NAMALWA (cell line): ENCODE measurements around the gene LRMDA.

Experiments used
- DNase-seq: peaks from one replicate; pipeline ENCODE4 v3.0.0-alpha.2; 2015; ENCODE audit warnings: low spot score

The LRMDA gene

DNA sequence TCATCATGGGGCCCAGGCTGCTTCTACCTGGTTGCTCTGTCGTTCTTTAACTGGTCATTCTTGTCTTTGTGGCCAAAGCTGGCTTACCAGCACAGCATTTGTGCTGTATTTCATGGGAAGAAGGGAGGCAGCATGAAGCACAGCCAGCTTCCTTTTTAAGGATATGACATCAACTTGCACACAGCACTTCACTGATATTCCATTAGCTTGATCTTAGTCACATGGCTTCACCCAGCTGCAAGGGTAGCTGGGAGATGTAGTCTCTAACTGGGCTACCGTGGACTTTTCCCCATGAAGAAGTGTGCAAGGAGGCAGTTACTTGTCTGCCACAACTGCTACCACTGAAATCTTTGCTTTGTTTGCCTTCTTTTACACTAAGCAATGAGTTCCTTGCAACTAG lies 525.2 kb downstream of the LRMDA start:
- peak; percentile 15 for DNase-seq

DNA sequence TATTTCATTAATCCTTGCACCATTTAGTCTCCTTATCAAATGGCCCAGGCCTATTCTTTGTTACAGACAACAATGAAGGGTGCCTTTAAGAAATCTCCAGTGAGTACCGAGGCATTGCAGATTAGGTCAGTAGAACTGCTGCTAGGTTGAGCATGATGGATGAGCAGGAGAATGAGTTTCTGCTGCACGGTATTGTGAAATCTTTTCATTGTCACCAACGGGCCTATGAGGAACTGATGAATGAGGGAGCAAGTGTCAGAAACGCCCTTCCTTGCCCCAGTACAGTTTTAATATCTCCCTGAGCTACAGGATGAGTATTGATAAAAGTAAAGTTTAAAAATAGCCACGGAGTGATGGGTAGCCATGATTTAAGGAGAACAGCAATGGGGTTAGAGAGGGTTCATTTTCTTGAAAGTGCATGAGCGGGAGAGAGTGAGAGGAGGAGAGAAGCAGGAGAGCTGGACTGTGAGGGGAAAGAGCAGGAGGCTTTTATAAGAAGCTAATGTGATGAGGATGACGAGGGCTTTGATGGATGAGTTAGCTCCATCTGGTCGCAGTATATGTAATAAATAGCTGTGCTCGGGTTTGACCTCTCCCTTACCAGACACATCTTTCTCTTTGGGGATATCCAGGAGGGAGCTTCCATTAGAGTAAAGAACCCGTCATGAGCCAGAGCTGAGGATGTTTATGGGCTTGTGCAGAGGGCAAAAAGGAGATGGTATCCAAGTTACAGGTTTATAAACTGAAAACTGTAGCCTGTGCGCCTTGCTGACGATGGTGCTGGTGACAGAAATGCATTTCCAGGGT lies 526.1 kb downstream of the LRMDA start:
- DNase-seq, result no peak

DNA sequence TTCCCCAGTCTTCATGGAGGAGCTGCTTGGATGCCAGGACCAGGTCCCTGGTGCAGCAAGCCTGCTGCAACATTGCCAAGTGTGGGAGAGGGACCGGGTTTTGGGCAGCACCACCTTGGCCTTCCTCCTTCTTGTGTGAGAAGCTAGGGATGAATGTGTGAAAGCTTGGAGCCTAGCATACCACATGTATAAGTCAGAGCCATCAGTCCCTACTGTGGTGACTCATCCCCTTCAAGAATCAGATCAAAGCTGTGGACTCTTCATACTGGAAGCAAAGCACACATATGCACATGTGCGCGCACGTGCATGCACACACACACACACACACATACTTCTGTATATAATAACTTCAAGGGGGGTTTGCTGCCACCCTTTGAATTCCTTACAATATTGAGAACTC lies 527.8 kb downstream of the LRMDA start:
- DNase-seq, result no peak

DNA sequence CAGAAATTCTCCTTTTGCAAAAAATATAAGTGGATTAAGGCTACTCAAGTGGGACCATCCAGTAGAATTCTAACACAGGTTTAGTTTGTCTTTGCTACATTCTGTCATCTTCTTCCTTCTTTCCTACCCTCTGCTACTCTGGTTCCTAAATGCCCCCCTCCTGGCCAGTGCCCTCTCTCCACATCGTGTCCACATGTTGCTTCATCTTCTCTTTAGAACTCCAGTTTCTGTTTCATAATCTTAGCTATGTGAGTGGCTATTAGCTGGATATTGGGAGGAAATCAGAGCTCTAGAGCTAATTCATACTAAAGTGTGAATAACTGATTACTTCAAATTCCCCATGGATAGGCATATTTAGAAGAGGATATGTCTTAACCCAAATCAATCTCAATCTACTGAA lies 528.5 kb downstream of the LRMDA start:
- no peak for DNase-seq

DNA sequence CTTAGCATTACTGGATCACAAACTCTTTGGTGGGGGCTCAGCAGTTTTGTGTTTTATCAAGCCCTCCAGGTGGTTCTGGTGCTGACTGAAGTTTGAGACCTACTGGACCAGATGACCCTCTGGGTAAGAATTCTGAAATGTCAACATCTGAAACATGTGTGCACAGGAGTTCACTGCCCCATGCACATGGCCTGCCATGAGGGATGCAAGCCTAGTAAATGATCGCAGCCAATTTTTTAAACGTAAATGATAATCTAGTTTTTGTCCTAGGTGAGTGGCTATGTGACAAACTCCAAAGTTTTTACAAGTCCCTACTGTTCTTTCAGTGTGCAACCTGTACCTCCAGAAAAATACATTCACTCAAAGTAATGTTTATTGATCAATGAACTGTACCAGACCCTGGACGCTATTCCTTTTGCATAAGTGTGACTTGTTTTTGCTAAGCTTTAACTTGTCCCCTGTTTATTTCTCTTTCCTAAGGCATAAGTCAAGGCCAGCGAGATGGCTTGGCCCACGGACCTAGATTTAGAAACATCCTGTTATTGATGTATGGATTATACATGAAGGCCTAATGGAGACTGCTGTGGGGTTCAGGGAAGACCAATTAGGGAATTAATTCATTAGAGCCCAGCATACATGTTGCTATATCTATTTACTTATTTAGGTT lies 531.1 kb downstream of the LRMDA start:
- no peak for DNase-seq

DNA sequence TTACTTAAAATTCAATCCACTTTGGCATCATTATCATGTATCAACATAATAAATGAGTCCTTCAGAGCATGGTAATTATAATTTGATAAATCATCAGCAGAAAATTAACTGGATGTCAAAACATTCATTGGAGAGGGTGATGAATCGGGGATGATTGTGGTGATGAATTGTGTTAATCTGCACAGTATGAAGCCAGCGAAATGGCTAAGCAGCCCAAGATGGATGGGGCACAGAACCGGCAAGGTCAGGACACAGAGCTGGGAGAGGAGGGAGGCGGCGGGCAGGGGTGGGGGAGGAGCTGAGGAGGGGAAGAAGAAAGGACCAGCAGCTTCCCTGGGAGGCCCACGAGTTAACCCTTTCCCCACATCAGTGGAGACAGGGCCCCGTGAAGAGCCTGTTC lies 536.1 kb downstream of the LRMDA start:
- DNase-seq, result no peak

DNA sequence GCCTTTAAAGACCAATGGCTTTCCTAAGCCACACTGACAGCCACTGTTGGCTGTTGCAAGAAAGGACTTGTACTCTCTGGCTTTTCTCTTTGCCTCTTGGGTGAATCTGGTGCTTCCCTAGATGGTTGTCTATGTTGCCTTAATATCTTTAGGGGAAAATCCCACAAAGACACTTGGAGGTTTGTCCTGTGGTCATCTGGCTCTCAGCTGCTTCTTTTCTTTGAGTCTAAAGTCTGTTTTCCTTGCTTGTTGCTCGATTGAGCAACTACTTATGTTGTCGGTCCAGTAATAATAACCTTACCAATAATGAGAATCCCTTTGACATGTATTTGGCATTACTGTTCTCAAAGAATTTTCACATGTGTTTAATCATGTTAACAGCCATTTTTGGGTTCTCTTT lies 537.6 kb downstream of the LRMDA start:
- no peak for DNase-seq

DNA sequence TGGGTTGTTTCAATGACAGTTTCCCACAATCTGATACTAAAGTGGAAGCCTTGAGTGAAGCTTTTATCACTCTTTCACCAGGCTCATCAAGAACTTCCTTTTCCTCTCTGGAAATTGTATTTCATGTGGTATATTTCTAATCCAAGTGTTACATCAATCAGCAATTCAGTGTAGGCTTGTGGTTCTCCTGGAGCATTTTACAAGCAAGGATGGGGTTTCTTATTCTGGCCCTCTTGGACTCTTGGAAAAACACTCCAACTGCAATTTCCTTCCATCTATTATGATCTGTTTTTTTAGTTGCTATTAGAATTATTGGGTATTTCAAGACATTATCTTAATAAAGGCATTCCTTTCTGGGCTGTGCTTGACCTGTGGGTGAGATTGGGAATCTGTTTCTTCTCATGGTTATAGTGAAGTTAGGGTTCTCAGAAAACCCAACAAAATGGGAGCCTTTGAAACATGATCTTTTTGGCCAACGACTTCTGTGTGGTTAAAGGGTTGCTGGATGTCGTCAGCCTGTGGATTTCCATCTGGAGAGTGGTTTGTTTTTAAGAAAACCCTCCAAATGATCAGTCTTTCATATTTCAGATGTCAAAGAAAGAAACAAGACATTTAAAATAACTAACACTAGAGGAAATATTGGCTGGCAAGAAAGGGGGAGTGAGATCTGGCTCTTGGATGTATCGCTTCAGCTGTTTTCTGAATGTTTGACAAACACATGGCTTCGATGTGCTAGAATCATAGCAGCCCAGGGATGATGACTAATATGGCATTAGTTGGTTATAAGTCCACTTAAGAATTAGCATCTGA lies 540.2 kb downstream of the LRMDA start:
- DNase-seq, result no peak

DNA sequence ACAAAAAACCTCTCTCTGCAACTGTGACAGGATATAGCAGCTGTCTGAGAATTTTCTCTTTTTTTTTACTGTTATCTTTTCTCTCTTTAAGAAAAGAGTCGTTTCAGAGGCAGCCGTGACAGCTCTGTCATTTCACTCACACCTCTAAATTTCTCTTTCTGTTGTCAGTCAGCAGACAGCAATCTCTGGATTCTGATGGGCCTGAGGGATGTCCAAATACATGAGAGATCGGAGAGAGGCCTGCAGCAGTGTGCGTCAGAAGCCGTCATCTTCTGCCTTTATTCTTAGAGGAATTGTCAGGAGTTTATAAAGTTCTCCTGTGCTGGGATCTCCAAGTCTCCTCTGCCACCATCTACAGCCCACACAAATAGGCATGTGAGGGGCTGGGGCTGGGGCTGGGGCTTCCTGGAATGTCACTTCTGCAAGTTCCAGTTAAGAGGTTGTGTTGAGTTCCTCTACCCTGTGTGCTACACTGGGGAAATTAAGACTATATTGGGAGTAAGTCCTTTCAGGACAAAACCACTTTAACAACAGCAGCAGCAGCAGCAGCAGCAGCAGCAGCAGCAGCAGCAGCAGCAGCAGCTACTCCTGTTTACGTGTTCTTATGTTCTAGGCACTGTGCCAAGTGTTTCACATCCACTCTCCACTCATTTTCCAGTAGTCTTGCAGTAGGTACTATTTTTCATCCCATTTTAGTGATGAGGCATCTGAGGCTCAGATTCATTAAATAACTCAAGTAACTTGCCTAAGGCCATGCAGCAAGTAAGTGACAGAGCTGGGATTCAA lies 541.3 kb downstream of the LRMDA start:
- no peak for DNase-seq

DNA sequence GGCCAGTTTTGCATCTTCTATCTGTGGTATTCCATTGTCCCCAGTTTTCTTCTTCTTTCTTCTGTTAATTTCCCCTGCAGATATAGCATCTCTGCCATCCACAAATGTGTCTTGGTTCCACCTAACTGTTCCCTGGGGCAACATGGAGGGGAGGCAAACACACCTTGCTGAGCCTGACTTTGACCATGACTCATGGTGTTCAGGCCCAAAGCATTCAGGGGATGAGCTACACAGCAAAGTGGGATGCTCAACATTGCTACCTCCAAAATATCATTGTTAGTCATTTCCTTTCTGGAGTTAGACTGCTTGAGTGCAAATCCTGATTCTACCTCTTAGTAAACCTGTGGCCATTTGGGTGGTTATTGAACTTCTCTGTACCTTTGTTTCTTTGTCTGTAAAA lies 542.7 kb downstream of the LRMDA start:
- DNase-seq, result no peak

DNA sequence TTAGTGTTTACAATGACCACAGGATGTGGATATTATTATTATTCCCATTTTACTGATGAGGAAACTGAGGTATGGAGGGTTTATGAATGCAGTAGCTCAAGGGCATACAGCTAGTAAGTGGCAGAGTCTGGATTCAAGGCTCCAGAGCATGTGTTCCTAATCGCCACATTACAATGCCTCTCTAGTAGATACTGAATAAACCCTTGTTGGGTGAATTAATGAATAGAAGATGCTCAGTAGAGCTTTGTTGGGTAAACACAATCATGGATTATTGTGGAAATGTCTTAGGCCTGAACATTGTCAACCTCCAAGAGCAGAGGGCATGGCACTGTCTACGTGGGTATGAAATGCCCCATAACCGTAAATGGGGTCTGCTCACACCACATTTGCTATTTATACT lies 545.3 kb downstream of the LRMDA start:
- no peak for DNase-seq

DNA sequence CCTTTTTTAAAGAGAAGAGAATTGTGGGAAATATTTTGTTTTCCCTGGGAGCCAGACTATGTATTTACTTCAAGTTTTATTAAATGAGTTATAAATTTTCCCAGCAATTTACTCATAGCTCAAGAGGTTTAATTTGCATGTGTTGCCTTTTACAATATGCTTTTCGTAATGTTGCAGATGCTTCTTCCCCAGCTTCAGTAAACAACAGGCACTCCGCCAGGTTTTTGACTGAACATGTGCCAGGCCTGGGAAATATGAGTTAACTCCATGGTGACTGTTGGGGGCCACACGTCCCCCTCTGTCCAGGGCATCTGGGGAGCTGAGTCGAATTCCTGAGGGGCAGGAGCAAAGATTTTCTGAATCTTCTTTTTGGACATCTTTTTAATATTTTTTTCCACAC lies 545.7 kb downstream of the LRMDA start:
- no peak for DNase-seq

DNA sequence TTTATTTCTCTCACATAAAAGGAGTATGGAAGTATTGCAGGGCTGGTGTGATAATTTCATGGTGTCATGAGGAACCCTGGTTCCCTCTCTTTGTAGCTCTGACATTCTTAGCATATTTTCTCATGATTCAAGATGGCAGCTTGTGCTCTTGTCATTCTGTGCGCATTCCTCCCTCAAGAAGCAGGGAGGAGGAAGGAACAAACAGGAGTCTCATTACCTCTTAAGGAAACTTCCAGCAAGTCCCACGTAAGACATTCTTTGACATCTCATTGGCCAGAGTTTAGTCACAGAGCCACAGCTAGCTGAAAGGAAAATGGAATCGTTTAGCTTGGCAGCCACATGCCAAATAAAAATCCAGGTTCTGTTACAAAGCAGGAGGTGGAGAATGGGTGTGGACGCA lies 546.8 kb downstream of the LRMDA start:
- no peak for DNase-seq

DNA sequence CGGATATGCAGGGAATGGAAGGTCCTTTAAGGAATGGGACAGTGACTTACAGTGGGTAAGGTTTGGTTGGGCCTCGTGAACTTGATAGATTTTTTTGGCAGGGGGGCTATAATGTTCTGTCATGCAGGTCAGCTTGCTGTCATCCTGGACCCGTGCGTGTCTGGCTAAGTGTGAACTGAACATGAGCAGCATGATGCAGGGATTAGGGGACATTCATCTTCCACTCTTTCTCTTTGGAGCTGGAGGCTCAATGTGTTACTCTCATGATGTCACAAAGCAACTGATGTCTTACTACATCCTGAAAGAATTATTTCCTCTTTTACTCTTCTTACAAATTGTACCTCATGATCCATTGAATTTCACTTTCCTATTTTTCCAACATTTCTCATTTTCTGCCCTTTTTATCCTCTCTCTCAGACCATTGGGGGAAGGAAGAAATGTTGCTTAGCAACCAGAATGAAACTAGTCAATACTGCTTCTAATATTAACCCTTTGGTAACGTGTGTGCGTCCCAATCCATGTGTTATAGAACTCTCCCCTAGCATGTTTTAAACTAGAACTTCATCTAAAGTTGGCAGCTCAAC lies 549.1 kb downstream of the LRMDA start:
- no peak for DNase-seq

DNA sequence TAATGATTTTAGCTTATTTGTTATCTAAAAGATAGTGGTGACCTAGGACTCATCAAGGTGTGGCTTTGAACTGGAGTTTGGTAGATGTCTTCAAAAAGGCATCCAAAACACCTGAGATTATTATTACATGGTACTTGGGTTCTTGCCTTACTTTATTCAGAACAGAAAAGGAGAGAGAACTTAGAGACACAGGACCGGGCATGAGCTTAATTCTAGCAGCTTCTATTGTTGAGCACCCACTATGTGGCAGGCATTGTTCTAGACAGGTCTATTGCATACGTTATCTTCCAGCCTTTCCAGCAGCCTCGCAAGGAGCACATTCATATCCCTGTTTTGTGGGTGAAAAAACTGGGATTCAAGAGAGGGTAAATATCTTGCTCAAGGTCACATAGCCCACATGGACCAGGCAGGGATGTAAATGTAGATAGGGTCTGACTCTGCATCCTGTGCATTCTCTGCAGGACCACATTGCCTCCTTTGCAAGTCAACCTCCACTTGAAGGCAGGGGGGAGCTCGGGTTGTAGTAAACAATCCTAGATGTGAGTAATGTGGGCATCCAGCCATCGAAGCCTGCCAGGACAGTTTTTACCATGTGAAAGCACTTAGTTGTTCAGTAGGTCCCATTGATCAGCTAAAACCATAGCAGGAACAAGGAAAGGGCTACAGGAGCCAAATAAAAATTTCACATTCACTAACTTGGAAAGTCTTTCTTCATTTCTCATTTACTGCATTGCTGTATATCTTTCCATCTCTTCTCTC lies 551.4 kb downstream of the LRMDA start:
- DNase-seq, result no peak

DNA sequence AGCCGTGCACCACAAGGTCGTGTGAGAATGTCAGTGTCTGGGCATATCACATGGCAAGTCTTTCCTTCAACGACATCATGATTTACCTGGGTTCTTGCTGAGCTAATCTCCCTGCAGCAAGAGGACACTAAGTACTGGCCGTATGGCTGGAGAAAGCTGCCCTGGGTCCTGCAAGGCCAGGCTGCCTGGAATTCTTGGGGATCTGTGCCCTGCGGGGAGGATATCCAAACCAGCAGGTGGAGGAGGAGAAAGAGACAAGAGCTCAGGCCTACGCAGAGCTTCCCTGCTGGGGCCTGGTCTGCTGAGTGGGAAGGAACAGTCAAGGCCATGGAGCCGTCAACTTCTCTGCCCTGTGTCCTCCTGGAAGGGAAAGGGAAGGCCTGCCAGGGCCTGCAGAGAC lies 552.6 kb downstream of the LRMDA start:
- no peak for DNase-seq

DNA sequence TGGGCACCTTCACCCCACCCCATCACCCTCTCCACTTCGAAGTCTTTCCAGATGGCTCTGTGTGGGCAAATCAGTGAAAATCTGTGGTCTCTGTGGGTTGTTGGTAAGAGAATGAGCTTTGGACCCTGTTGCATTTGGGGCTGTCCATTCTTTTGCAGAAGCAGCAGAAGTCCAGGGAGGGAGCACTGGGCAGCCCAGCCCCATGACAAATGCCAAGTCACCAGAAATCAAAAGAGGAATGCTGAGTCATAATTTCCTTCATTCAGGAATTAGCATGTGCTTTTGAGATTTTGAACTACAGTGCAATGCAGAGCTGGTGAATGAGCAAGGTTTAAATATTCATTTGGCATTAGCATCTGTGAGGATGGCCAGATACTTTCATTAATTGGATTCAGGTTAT lies 556.2 kb downstream of the LRMDA start:
- no peak for DNase-seq

DNA sequence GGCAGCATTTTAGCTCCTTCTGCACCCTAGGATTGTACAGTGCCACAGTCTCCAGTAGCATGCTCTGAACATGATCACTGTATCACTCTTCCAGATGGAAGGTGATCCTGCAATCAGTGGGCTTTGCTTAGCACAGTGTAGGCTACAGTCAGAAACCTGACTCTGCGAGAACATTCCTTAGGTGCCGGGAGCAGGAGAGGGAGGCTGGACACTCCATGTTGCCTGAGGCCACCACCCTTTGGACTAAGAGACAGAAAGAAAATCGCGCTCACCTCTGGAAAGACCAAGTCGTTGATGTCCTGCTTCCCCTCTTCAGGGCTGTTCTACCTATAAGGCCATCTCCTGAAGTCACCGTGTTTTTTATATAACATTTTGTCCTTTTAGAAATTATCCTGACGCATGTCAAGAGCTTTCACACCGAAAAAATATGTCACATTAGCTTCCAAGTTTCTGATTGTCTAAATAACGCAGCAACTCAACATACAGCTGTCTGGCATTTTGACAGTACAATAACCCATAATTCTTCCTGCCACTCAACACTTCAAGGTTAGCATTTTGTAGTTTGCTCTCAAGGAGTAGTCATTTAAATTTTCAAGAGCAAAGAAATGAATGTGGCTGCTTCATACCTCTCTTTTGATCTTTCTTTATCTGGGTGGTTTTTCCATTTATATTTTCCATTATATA lies 563.1 kb downstream of the LRMDA start:
- no peak for DNase-seq

DNA sequence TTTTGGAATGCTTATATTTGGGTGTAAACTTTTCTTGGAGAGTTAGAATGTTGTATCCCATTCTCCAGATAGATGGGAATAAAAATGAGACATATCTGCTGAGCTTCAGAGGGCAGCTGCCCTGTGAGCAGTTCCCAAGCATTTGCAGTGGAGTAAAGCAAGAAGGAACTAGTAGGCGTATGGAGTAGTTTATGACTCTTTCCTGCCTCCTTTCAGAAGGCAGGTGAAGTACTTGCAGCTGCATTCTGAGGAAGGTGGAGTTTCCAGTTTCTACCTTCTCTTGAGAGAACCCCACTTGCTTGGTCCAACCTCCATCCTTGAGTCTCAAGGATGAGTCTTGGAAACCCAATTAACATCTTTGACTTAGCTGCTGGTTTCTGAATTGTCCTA lies 563.6 kb downstream of the LRMDA start:
- DNase-seq, result no peak

DNA sequence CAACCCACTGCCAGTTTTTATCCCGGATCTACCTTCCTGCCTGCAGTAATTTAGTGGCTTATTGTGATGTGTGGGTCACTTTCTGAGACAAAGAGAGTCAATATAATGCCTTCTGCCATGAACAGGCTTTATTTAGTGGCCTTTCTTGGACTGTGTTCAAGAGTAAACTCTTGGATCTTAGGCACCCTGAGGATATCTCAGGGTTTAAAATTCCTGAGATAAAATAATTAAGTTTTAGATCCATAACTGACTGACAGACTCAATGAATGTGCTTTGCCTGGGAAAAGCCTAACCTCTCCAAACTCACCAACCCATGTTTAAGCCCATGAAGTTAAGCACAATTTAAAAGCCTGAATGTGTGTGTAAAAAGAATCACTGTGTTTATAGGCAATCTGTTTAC lies 564.3 kb downstream of the LRMDA start:
- DNase-seq, result no peak

DNA sequence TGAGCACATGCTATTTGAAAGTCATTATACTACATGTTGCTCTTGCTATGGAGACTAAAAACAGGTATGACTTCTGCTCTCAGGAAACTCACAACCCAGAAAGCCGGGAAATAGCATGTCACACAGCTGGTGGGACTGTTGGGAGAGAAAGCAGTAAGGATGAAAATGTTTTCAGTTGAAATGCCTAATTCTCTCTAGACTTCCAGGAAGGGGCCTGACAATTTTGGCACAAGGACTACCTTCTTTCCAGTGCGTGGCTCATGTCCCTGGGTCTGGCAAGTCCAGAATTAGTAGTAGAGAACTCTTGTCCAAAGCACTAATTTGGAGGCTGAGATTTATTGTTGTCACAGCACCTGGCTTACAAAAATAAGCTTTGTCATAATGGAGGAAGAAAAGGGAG lies 567.6 kb downstream of the LRMDA start:
- no peak for DNase-seq
